Brain pericyte (primary cell): ENCODE measurements around the gene SNX25.
"Not testable (repeated sequence)": the region's sequence is repeated elsewhere in the genome, so short reads cannot be mapped to it uniquely, and the experiment has no call there.

Experiments used
- DNase-seq: peaks from one replicate; pipeline ENCODE4 v3.0.0-alpha.2; 2012; ENCODE audit warnings: low read depth, low spot score

Gene SNX25

GRCh38 chr4:185341841-185342240 is 132.4 kb downstream of the SNX25 start:
- DNase-seq = no peak

GRCh38 chr4:185343726-185344581 is 134.6 kb downstream of the SNX25 start:
- no peak for DNase-seq

- no peak for DNase-seq
Observed at GRCh38 chr4:185344743-185345538, 135.5 kb downstream of the SNX25 start.

GRCh38 chr4:185346975-185347601 is 137.7 kb downstream of the SNX25 start:
- no peak for DNase-seq

- no peak for DNase-seq
Observed at GRCh38 chr4:185351691-185352090, 142.3 kb downstream of the SNX25 start.

- no peak for DNase-seq
Observed at GRCh38 chr4:185352202-185352601, 142.8 kb downstream of the SNX25 start.

- DNase-seq = no peak
Observed at GRCh38 chr4:185352741-185353140, 143.3 kb downstream of the SNX25 start.

GRCh38 chr4:185357211-185357610 is 147.8 kb downstream of the SNX25 start:
- no peak for DNase-seq

- DNase-seq = no peak
Observed at GRCh38 chr4:185357733-185358440, 148.5 kb downstream of the SNX25 start.

GRCh38 chr4:185358514-185358913 is 149.1 kb downstream of the SNX25 start:
- no peak for DNase-seq

- no peak for DNase-seq
Observed at GRCh38 chr4:185358959-185359358, 149.6 kb downstream of the SNX25 start.

GRCh38 chr4:185359767-185360446 is 150.5 kb downstream of the SNX25 start:
- DNase-seq = peak; percentile 43

GRCh38 chr4:185361872-185362271 is 152.5 kb downstream of the SNX25 start:
- no peak for DNase-seq

GRCh38 chr4:185362570-185362969 is 153.2 kb downstream of the SNX25 start:
- DNase-seq = not testable (repeated sequence)

GRCh38 chr4:185363251-185363650 is 153.9 kb downstream of the SNX25 start:
- DNase-seq = no peak

- no peak for DNase-seq
Observed at GRCh38 chr4:185364886-185365285, 155.5 kb downstream of the SNX25 start.

- no peak for DNase-seq
Observed at GRCh38 chr4:185369731-185370130, 160.3 kb downstream of the SNX25 start.

- DNase-seq = no peak
Observed at GRCh38 chr4:185370268-185370949, 161.0 kb downstream of the SNX25 start.

GRCh38 chr4:185371702-185372101 is 162.3 kb downstream of the SNX25 start:
- DNase-seq = no peak

GRCh38 chr4:185374027-185374426 is 164.6 kb downstream of the SNX25 start:
- DNase-seq = no peak
